Activated CD8-positive, alpha-beta memory T cell treated with anti-CD3 and anti-CD28 coated beads, Interleukin-2, amount 10 ng/mL, durations not matched to agents 7 days and 5 days (primary cell): Measurements from ENCODE around the gene PRR23E. TPM values are rescaled to one million over a fixed set of nuclear protein-coding genes. Genes with fewer than 3 reads are reported as not detected.

ENCODE experiments used
- ATAC-seq: fragments of 150-1000 bp; cut with Tn5 transposase; one replicate; pipeline ENCODE4 v1.10.0; 2021; ENCODE audit warnings: moderate library complexity
- CTCF ChIA-PET: fragments of 350-600 bp; sonication (Branson Sonifier 250); formaldehyde crosslinking; loops from one replicate; lab custom pipeline; 2021; ENCODE audit warnings: antibody characterized with exemption; lab: Charles Lee
- DNase-seq: peaks from one replicate; pipeline ENCODE4 v3.0.0-alpha.2; 2020
- H3K27ac Mint-ChIP-seq: one replicate; pipeline ENCODE4 v1.8.0; 2021; ENCODE audit warnings: mild to moderate bottlenecking, mixed read lengths
- H3K27me3 Mint-ChIP-seq: one replicate; pipeline ENCODE4 v1.8.0; 2021; ENCODE audit warnings: mixed read lengths
- H3K36me3 Mint-ChIP-seq: one replicate; pipeline ENCODE4 v1.8.0; 2021; ENCODE audit warnings: mild to moderate bottlenecking, mixed read lengths
- H3K4me1 Mint-ChIP-seq: one replicate; pipeline ENCODE4 v1.8.0; 2021; ENCODE audit warnings: mixed read lengths
- H3K4me3 Mint-ChIP-seq: one replicate; pipeline ENCODE4 v1.8.0; 2021; ENCODE audit warnings: mild to moderate bottlenecking, moderate library complexity, mixed read lengths
- H3K9me3 Mint-ChIP-seq: one replicate; pipeline ENCODE4 v1.8.0; 2022; ENCODE audit warnings: low read depth, mixed read lengths
- total RNA-seq, 2 experiments: library from RNA; stranded (reverse); gene quantifications; one replicate each; pipeline ENCODE4 v1.2.3, GENCODE V29; 2021

Gene PRR23E
- total RNA-seq, 2 experiments from 2014 or later: not detected

DNA sequence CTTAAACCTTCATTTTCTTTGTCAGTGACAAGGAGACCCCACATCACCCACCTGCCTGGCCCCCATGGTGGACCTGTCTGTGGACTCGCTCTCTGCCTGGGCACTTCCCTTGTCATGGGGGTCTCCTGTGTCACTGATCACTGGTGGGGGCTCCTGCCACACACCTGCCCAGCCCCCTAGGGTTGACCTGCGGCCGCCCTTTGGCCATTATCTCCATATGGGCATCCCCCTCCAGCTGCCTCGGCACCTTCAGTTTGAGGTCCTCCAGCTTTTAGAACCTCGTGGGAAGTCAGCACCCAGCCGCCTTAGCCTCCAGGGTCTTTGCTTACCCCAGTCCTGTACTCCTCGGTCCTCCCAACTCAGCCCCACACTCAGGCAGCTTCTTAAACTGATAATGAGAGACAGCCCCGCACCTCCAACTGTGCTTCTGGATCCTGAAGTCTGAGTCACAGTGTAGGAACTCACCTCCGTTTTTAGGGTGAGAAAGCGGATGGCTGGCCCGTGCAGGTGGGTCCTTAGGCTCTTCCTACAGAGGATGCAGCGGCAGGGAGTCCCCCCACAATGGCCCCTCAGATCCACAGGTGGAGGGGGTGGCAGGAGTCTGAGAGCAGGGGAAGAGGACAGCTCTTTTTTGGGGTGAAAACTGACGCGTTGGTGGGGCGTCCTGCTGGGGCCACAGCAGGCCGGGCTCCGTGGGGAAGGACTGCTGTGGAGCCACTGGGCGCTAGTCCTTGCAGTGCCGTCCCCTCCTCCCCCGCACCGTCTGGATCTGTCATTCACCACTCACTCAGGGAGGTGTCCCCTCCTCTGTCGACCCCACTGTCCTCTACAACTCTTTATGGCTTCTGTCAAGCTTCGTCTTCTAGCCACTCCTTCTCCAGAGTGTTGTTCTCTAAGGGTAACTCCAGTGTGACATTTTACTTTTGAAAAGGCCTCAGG lies 8.7 kb upstream of the PRR23E start:
- H3K27me3 Mint-ChIP-seq: peaks cover 21% of the 10 kb centered on the region
- no peak overlapping the region for H3K27ac Mint-ChIP-seq
- no peak overlapping the region for H3K4me3 Mint-ChIP-seq
- H3K9me3 Mint-ChIP-seq: no peaks in the 10 kb centered on the region
- no peaks in the 10 kb centered on the region for H3K4me1 Mint-ChIP-seq
- CTCF ChIA-PET: no interaction called here
- DNase-seq (no peak), ATAC-seq (no peak)
- H3K36me3 Mint-ChIP-seq: no peaks in the 10 kb centered on the region

DNA sequence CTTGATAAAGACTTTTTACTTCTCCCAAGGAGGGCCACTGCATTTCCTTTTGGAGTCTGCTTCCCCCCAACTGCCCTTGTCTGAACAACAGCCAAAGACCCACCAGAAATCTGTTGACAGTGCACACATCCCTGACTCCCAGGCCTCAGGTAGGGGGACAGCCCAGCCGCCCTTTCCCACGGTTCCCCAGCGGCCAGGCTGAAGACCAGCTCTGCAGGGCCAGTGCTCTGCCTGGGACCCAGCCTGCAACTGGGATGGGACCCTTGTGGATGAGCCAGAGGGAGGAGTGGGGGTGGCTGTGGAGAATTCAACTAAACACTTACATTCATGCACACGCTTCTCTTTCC lies 8.1 kb upstream of the PRR23E start:
- Mint-ChIP-seq H3K36me3 (no peaks in the 10 kb centered on the region), H3K9me3 (no peaks in the 10 kb centered on the region), H3K27ac (no peak overlapping the region), H3K27me3 (peaks cover 21% of the 10 kb centered on the region), H3K4me3 (no peak overlapping the region), H3K4me1 (no peaks in the 10 kb centered on the region)
- no peak for DNase-seq
- CTCF ChIA-PET: no interaction called here
- no peak for ATAC-seq

DNA sequence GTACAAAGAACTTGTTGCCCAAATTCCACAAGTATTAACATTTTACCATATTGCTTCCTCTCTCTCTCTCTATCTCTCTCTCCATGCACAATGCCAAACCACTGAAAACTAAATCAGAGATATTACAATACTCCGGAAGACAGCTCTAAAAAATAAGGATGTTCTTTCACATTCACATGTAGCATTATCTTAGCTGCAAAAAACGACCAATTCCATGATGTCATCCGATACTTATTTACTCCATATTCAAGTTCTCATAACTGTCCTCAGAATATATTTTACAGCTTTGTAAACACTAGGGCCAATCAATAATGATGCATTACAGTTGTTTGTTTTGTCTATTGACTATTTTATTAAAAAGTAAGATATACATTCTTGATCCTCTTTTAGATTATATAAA lies 7.7 kb upstream of the PRR23E start:
- Mint-ChIP-seq H3K4me3 (no peak overlapping the region), H3K36me3 (no peaks in the 10 kb centered on the region), H3K4me1 (no peaks in the 10 kb centered on the region), H3K27ac (no peak overlapping the region), H3K9me3 (no peaks in the 10 kb centered on the region), H3K27me3 (peaks cover 21% of the 10 kb centered on the region)
- ATAC-seq (no peak), DNase-seq (no peak)
- CTCF ChIA-PET: interaction anchor here (1.2 kb wide), 1 partner anchor 506 kb away, joined by 3 read pairs; no protein-coding TSS in a partner anchor

DNA sequence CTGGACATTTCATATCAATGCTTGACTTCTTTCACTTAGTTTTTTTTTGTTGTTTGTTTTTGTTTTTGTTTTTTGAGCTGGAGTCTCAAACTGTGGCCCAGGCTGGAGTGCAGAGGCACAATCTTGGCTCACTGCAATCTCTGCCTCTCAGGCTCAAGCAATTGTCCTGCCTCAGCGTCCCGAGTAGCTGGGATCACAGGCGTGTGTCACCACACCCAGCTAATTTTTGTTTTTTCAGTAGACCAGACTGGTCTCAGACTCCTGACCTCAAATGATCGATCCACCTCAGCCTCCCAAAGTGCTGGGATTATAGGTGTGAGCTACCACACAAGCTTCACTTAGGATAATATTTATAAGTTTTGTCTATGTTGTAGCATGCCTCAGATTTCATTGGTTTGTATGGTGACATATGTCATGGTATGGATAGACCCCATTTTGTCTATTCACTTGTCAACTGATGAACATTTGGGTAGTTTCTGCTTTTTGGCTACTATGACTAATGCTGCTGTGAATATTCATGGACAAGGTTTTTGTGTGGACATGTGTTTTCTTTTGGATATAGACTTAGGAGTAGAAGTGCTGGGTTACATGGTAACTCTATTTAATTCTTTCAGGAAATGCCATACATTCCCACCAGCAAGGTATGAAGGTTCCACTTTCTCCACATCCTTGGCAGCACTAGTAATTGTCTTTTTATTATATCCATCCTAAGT lies 6.8 kb upstream of the PRR23E start:
- no peak for ATAC-seq
- Mint-ChIP-seq H3K36me3 (no peaks in the 10 kb centered on the region), H3K27ac (no peak overlapping the region), H3K4me3 (no peak overlapping the region), H3K9me3 (no peaks in the 10 kb centered on the region), H3K4me1 (no peaks in the 10 kb centered on the region), H3K27me3 (peaks cover 21% of the 10 kb centered on the region)
- CTCF ChIA-PET: interaction anchor here (1.2 kb wide), 1 partner anchor 507 kb away, joined by 3 read pairs; no protein-coding TSS in a partner anchor
- no peak for DNase-seq

DNA sequence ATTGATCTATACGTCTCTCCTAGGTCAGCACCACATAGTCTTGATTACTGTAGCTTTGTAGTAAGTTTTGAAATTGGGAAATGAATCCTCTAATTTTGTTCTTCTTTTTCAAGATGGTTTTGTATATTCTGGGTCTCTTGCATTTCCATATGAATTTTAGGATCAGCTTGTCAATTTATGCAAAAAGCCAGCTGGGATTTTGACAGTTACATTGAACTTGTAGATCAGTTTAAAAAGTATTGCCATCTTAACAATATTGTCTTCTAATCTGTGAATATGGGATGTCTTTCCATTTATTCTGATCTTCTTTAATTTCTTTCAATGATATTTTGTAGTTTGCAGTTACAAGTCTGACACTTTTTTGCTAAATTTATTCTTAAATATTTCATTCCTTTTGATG lies 5.6 kb upstream of the PRR23E start:
- Mint-ChIP-seq H3K27me3 (peaks cover 21% of the 10 kb centered on the region), H3K36me3 (no peaks in the 10 kb centered on the region), H3K27ac (no peak overlapping the region), H3K4me3 (no peak overlapping the region), H3K9me3 (peaks cover 3% of the 10 kb centered on the region), H3K4me1 (no peaks in the 10 kb centered on the region)
- DNase-seq: no peak
- CTCF ChIA-PET: no interaction called here
- no peak for ATAC-seq

DNA sequence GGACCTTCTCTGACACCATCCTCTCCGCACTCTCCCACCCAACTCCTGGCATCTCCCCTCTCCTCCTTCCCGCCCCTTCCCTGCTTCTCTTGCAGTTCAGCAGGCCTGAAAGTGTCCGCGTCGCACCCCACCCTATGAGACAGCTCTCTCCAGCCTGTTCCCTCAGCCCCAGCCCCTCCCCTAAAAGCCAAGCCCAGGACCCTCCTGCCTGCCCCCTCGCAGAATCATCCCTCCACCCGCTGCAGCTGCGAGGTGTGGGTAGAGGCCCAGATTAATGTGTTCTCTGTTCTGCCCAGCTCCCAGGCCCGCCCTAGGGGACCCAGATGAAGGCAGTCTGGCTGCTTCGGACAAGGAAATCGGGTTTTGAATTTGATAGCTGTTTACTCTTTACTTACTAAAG lies 410 bp downstream of the PRR23E start:
- ATAC-seq: no peak
- Mint-ChIP-seq H3K9me3 (peaks cover 3% of the 10 kb centered on the region), H3K27me3 (peaks cover 7% of the 10 kb centered on the region), H3K4me3 (no peak overlapping the region), H3K4me1 (no peaks in the 10 kb centered on the region), H3K27ac (no peak overlapping the region), H3K36me3 (no peaks in the 10 kb centered on the region)
- CTCF ChIA-PET: no interaction called here
- DNase-seq: no peak

DNA sequence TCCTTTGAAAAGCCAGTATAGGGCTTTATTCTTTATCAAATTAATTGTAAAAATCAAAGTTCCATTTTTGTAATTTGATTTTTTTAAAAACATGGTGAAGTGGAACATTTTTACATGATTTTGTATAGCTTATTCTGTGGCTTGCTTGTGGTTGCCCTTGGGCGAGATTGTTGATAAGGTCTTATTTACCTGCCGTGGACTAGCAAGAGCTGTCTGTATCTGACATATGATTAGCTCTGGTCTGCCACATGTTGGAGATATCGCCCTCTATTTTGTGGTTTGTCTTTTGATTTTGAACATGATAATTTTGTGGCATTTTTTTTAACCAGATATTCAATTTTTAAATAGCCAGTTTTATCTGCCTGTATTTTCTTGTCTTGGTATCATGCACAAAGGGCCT lies 844 bp downstream of the PRR23E start:
- ATAC-seq (no peak), DNase-seq (no peak)
- H3K36me3 Mint-ChIP-seq: no peaks in the 10 kb centered on the region

DNA sequence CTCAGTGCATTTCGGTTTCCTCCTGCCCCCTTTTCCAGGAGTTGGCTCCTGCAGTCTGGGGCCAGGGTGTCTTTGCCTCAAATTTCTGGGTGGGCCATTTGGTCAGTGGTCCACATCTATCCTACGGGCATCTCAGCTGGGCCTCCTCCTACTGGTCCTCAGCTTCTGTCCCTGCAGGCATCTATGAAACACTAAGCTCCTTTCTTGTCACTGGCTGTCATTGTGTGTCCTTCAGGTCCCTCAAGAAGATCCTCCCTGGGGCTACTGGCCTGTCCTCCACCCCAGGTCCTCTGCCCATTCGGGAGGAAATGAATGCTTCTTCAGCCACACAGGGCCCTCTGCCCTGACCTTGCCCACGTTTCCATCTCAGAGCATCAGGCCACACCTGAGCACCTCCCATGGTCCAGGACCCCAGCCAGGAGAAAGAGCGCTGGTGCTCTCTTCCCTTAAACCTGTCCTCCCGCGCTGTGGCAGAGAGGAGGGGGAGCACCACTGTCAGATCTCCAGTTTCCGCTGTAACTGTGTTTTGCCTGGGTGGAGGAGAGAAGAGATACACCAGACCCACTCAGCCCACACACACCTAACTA lies 1.8 kb downstream of the PRR23E start:
- DNase-seq: no peak
- no peaks in the 10 kb centered on the region for H3K4me1 Mint-ChIP-seq
- no peak overlapping the region for H3K27ac Mint-ChIP-seq
- H3K36me3 Mint-ChIP-seq: no peaks in the 10 kb centered on the region
- no peak for ATAC-seq
- peaks cover 3% of the 10 kb centered on the region for H3K9me3 Mint-ChIP-seq
- H3K27me3 Mint-ChIP-seq: peaks cover 2% of the 10 kb centered on the region
- CTCF ChIA-PET: no interaction called here
- no peak overlapping the region for H3K4me3 Mint-ChIP-seq

More for the DNA sequence above, 844 bp downstream of the PRR23E start:
- peaks cover 3% of the 10 kb centered on the region for H3K9me3 Mint-ChIP-seq
- H3K4me3 Mint-ChIP-seq: no peak overlapping the region
- no peaks in the 10 kb centered on the region for H3K4me1 Mint-ChIP-seq
- CTCF ChIA-PET: no interaction called here
- no peak overlapping the region for H3K27ac Mint-ChIP-seq
- peaks cover 3% of the 10 kb centered on the region for H3K27me3 Mint-ChIP-seq

DNA sequence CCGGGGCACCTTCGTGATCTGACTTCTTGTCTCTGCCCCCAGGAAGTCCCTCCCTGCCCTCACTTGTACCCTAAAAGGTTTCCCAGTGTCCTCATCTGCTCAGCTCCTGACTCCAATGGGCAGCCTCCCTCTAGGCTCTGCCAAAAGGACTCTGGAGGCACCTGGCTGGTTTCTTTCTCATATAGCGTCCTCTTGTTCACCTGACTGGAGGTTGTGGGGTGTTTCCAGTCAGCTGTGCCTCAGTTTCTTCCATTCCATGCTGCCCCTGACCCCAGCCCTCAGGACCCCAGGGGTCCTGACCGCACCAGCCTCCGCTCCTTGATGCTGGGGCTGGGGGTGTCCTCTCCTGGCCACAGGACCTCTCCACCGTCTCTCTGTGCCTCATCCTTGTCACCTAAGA lies 2.5 kb downstream of the PRR23E start:
- no peak overlapping the region for H3K4me3 Mint-ChIP-seq
- CTCF ChIA-PET: no interaction called here
- no peak for ATAC-seq
- no peaks in the 10 kb centered on the region for H3K36me3 Mint-ChIP-seq
- peaks cover 2% of the 10 kb centered on the region for H3K27me3 Mint-ChIP-seq
- H3K27ac Mint-ChIP-seq: no peak overlapping the region
- DNase-seq: no peak
- H3K4me1 Mint-ChIP-seq: no peaks in the 10 kb centered on the region
- H3K9me3 Mint-ChIP-seq: peaks cover 3% of the 10 kb centered on the region

DNA sequence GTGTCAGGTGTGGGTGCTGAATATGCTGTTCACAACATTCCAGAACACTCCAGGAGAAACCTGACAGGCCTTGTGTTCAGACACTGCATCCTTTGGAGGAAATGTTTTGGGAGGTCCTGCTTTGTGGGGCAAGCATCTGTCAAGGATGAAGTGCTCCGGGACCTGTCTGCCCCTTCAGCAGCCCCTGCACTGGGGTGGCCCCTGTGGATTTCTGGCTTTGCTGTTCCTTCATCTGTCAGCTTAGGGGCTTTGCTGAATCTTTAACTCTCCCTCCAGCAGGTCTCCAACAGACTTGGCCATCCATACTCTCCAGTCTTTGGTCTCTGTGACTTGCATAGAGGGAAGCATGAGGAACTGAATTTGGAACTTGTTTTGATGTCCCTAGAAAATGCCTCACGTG lies 3.1 kb downstream of the PRR23E start:
- ATAC-seq: no peak
- H3K27me3 Mint-ChIP-seq: peaks cover 2% of the 10 kb centered on the region
- no peak for DNase-seq
- no peak overlapping the region for H3K27ac Mint-ChIP-seq
- H3K9me3 Mint-ChIP-seq: peaks cover 3% of the 10 kb centered on the region
- H3K4me3 Mint-ChIP-seq: no peak overlapping the region
- no peaks in the 10 kb centered on the region for H3K36me3 Mint-ChIP-seq
- no peaks in the 10 kb centered on the region for H3K4me1 Mint-ChIP-seq
- CTCF ChIA-PET: no interaction called here

DNA sequence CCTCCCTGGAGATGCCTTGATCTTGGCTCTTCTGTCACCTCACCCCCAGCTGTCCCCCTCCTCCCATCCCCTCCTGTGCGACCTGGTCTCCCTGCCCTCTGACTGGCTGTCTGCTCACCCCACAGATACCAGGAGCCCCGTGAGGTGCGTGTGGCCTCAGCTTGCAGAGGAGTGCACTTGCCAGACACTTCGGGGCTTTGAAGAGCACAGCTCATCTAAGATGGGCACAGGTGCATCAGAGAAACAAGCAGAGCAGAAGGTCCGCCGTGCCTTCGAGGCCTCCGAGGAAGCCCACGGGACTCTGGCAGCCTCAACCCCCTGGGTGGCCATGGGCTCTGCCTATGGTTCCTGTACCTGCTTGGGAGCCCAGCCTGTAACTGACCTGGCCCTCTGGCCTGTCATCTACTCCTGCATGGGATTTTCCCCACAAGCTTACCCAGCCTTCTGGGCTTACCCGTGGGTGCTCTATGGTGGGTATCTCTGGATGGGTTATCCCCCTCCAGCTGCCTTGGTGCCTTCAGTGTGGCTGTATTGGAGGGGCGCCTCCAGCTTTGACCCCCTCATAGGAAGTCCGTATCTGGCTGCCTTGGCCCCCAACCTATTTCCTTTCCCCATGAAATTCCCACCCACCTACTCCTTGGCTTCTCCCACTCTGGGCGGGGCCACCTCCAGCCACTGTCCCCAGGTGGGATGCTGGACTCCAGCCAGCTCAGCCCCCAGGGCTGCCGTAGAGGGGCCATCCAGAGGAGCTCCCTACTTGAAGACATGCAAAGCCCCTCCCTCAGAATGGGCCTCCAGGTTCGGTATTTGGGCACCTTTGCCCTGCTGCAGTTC lies 3.8 kb downstream of the PRR23E start:
- Mint-ChIP-seq H3K4me1 (no peaks in the 10 kb centered on the region), H3K27ac (no peak overlapping the region), H3K36me3 (no peaks in the 10 kb centered on the region), H3K27me3 (peaks cover 2% of the 10 kb centered on the region), H3K9me3 (peaks cover 3% of the 10 kb centered on the region), H3K4me3 (no peak overlapping the region)
- no peak for DNase-seq
- no peak for ATAC-seq
- CTCF ChIA-PET: no interaction called here

DNA sequence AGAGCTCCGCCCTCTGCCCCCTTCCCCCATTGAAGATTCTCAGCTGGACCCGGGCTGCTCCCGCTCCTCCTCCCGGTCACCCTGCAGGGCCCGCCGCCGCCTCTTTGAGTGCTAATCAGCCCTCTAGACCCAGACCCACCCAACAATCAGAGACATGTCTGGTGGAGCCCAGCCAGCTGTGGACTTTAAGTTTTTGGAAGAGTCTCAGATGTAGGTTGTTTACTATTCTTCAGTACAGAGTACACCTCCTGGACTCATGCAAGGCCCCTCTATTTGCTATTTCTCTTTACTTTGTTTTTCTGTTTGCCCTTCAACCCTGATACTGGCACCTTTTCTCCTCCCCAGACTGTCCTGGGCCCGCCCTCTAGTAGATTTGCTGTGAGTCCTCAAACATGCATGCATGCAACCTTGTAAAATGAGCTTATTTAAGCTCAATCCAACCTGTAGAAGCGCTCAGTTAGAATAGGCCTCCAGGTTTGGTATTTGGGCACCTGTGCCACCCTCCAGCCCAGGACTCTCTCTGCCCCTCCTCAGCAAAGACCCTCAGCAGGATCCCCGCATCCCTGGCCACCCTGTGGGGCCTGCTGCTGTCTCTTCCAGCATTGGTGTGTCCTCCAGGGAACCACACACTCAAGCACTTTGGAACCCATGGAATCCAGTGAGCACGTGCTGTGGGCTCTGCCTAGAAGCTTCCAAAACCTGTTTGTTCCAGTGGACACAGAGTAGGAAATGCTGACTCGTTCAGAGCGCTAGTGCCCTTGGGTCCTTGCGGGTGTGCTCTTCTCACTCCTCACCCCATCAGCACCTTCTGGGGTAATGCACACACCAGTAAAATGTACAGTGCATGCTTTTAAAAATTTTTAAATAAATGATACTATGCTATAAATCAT lies 4.6 kb downstream of the PRR23E start:
- DNase-seq (no peak), ATAC-seq (no peak)
- no peak overlapping the region for H3K27ac Mint-ChIP-seq
- H3K27me3 Mint-ChIP-seq: peaks cover 2% of the 10 kb centered on the region
- no peaks in the 10 kb centered on the region for H3K4me1 Mint-ChIP-seq
- H3K9me3 Mint-ChIP-seq: no peaks in the 10 kb centered on the region
- CTCF ChIA-PET: interaction anchor here (0.7 kb wide), 1 partner anchor 13 kb away, joined by 3 read pairs; no protein-coding TSS in a partner anchor
- no peaks in the 10 kb centered on the region for H3K36me3 Mint-ChIP-seq
- no peak overlapping the region for H3K4me3 Mint-ChIP-seq
